Stomach (tissue), 9 donors: ENCODE measurements around the gene EMC9. TPM values are rescaled to one million over a fixed set of nuclear protein-coding genes. Genes with fewer than 3 reads are reported as not detected.

Experiments
- DNase-seq, 2 donors: peaks; one replicate each; pipeline versions ENCODE4 v3.0.0 to v3.0.0-alpha.2; 2013 to 2019
- H3K27ac ChIP-seq, 5 donors: fragments of 200-600 bp in 4 of 5; sonication (generic) in 4 of 5; one replicate each; pipeline ENCODE4 v1.5.1; 2013 to 2019; ENCODE audit warnings: mild to moderate bottlenecking in 1 of 5, moderate library complexity in 1 of 5
- H3K27me3 ChIP-seq, 3 donors: fragments of 200-600 bp; sonication (generic); one replicate each; pipeline ENCODE4 v1.5.1; 2017 to 2019; ENCODE audit warnings: mixed run types in 1 of 3
- H3K36me3 ChIP-seq, 4 donors: fragments of 200-600 bp; sonication (generic); 1 replicate in 3 of 4; 2 replicates in 1 of 4; pipeline ENCODE4 v1.5.1; 2016 to 2019
- H3K4me1 ChIP-seq, 4 donors: fragments of 200-600 bp; sonication (generic); one replicate each; pipeline ENCODE4 v1.5.1; 2016 to 2019
- H3K4me3 ChIP-seq, 4 donors: fragments of 200-600 bp; sonication (generic) in 3 of 4; one replicate each; pipeline ENCODE4 v1.5.1; 2016 to 2019; ENCODE audit warnings: mild to moderate bottlenecking in 1 of 4
- H3K9me3 ChIP-seq, 4 donors: fragments of 200-600 bp; sonication (generic); one replicate each; pipeline ENCODE4 v1.5.1; 2016 to 2019
- CTCF ChIP-seq, 7 experiments: fragments of 450-650 bp in 4 of 7; fragments of 200-600 bp in 3 of 7; sonication (generic) in 3 of 7; IDR thresholded peaks; one replicate each; pipeline ENCODE4 v1.5.1; 2016 to 2019; ENCODE audit warnings: antibody characterized with exemption in 7 of 7, control low read depth in 2 of 7, mild to moderate bottlenecking in 1 of 7
- EP300 ChIP-seq: sonication (generic); formaldehyde crosslinking; IDR thresholded peaks from one replicate; pipeline ENCODE4 v1.6.1; 2017; ENCODE audit warnings: antibody characterized with exemption
- POLR2A ChIP-seq, 4 donors: fragments of 450-650 bp; IDR thresholded peaks; one replicate each; pipeline ENCODE4 v1.6.1; 2016; ENCODE audit warnings: antibody characterized with exemption in 4 of 4, control low read depth in 2 of 4, mild to moderate bottlenecking in 1 of 4, moderate library complexity in 1 of 4
- POLR2AphosphoS5 ChIP-seq, 3 donors: sonication (generic); formaldehyde crosslinking; IDR thresholded peaks; one replicate each; pipeline ENCODE4 v1.6.1; 2016; ENCODE audit warnings: antibody characterized with exemption in 3 of 3
- WGBS, 5 donors: extraction: QIAGEN DNeasy Blood & Tissue Kit in 3 of 5; methylation state at CpG; one replicate each; pipeline versions ENCODE4 v1.1.5 to v1.1.7; 2013 to 2018; 5-methylcytosine and 5-hydroxymethylcytosine counted together
- intact Hi-C: fragments of 100-400 bp; cut with DNase I; formaldehyde crosslinking; loops from one replicate; pipeline ENCODE4 v1.15.1; 2023; ENCODE audit warnings: low total_unique reads
- polyA plus RNA-seq, 3 donors: library from polyadenylated mRNA; stranded (reverse); fragments of 200-250 nt; gene quantifications; one replicate each; pipeline ENCODE4 v1.2.3, GENCODE V29; 2013
- total RNA-seq, 5 donors: library from RNA; depleted of rRNA; stranded (reverse); fragments of >200 nt; gene quantifications; one replicate each; pipeline versions ENCODE4 v1.1.0 to v1.2.3, GENCODE V29; 2014 to 2016
- donor health status: healthy with polysubstance abuse.
- donor health status: Bipolar disorder and iron deficiency.
- donor health status: healthy.

Gene EMC9
- total and polyA plus RNA-seq, 8 donors, result 1.3 to 59.6 (median 18.7) TPM

- intact Hi-C loops, result no loop called here
- H3K4me1 ChIP-seq, result peaks cover 16 to 56% (median 38%) of the 10 kb centered on the region in 4 donors
These were observed 47.6 kb upstream of the EMC9 start for GRCh38 chr14:24189059-24189375.

DNA sequence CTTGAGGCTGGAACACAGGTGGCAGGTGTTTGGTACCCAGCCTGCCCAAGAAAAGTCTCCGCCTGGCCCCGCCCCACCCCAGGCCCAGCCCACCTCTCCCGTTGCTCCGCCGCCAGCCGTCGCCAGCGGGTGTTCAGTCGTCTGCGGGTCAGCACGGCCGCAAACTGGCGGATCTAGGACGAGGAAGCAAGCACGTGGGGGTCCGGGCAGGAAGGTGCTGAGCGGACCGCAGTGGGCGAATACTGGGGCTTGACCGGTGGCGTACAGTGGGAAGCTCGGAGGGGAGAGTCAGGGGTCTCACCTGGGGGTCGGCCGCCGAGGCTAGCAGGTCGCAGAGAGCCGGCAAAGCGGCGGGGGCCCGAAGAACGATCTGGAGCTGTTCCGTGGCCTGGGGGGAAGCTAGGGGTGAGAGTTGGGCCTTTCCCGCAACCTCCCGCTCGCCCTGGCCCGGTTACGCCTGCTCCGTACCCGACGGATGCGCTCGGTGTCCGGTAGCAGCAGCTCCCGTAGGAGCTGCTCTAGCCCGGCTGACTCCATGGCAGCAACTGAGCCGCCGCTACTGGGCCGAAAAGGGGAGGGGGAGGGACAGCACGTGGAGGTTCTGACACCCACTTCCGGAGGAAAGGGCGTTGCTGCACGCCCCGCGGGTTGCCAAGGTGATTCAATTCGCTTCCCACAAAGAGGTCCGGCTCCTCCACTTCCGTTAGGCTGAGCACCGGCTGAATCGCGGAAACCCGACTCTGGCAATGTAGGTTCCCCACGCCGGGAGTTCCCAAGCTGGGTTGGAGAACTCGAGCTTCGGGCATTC lies 47.1 kb upstream of the EMC9 start, which contains the start of gene IPO4:
TSS of gene IPO4 (minus strand) at position 566 of the 808 bp plus-strand sequence. CDS start at position 537, 29 bp downstream.
- 0 to 1% (median 1%) methylated on average over 37 to 65 of the region's 65 CpGs for WGBS, 5 donors
- H3K27me3 ChIP-seq, result no peaks in the 10 kb centered on the region

More at GRCh38 chr14:24189059-24189375, 47.6 kb upstream of the EMC9 start:
- H3K9me3 ChIP-seq, result no peaks in the 10 kb centered on the region
- peak overlapping the region in 3 of 4 donors; percentile 69 to 96 (median 87) for H3K4me3 ChIP-seq
- DNase-seq, result no peak
- H3K36me3 ChIP-seq, result peaks cover 28 to 72% (median 64%) of the 10 kb centered on the region in 4 donors
- TF ChIP-seq POLR2A (IDR thresholded peaks at IDR 0.05), result no peak
- TF ChIP-seq EP300, result no peak
- TF ChIP-seq CTCF (IDR thresholded peaks at IDR 0.05), result no peak
- TF ChIP-seq POLR2AphosphoS5 (IDR thresholded peaks at IDR 0.05), result no peak
- no peaks in the 10 kb centered on the region for H3K27me3 ChIP-seq
- whole genome bisulfite sequencing, 5 donors, result 0 to 4% (median 1%) methylated on average over 3 of the region's 3 CpGs
- peak overlapping the region in 4 of 5 donors; percentile 39 to 87 (median 84) for H3K27ac ChIP-seq

DNA sequence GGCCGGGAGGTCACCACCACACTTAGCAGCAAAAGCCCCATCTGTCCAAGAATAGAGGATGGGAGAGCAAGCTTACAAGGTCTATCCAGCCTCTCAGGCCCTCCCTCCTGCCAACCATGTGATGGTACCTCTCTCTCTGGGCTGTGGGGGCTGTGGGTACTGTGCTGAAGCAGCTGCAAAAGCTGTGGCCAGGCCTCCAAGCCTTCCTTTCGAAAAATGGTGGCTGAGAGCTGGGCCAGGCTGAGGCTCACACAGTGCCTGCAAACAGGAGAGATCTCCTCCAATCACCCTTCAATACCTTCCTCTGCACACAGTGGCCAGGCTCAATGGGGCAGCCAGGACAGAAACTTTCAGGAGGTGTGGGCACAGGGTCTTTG lies 46.1 kb upstream of the EMC9 start:
- H3K4me1 ChIP-seq, result peaks cover 13 to 44% (median 31%) of the 10 kb centered on the region in 4 donors
- peak overlapping the region in 3 of 5 donors; percentile 83 to 87 (median 86) for H3K27ac ChIP-seq
- TF ChIP-seq POLR2AphosphoS5 (IDR thresholded peaks at IDR 0.05) (no peak), POLR2A (IDR thresholded peaks at IDR 0.05) (no peak), EP300 (no peak), CTCF (IDR thresholded peaks at IDR 0.05) (no peak)
- intact Hi-C loops, result no loop called here
- peaks cover 41 to 78% (median 71%) of the 10 kb centered on the region in 4 donors for H3K36me3 ChIP-seq
- H3K9me3 ChIP-seq, result no peaks in the 10 kb centered on the region
- no peak for DNase-seq
- H3K27me3 ChIP-seq, result no peaks in the 10 kb centered on the region
- WGBS, 5 donors, result 71 to 96% (median 84%) methylated on average over 1 to 2 of the region's 2 CpGs
- peak overlapping the region in 2 of 4 donors; percentile 87 to 96 for H3K4me3 ChIP-seq

More for the DNA sequence above, 47.1 kb upstream of the EMC9 start, which contains the start of gene IPO4:
- DNase-seq, result peak; percentile 95 to 98
- Histone ChIP-seq H3K36me3 (peaks cover 33 to 77% (median 70%) of the 10 kb centered on the region in 4 donors), H3K4me3 (peak within 1 kb of the TSS; percentile 69 to 96 (median 78)), H3K9me3 (no peaks in the 10 kb centered on the region), H3K27ac (peak within 1 kb of the TSS; percentile 68 to 87 (median 83)), H3K4me1 (peaks cover 13 to 52% (median 34%) of the 10 kb centered on the region in 4 donors)
- peak; percentile 31 for TF ChIP-seq EP300
- no peak for TF ChIP-seq POLR2A (IDR thresholded peaks at IDR 0.05)
- TF ChIP-seq CTCF (IDR thresholded peaks at IDR 0.05), result peak in 1 of 7 experiments; percentile 12
- peak; percentile 50 to 94 (median 86) for TF ChIP-seq POLR2AphosphoS5 (IDR thresholded peaks at IDR 0.05)
- intact Hi-C loops, result no loop called here

- Histone ChIP-seq H3K27me3 (no peaks in the 10 kb centered on the region), H3K9me3 (no peaks in the 10 kb centered on the region), H3K36me3 (peaks cover 46 to 78% (median 71%) of the 10 kb centered on the region in 4 donors), H3K4me1 (peaks cover 13 to 38% (median 26%) of the 10 kb centered on the region in 4 donors), H3K4me3 (peak overlapping the region in 1 of 4 donors; percentile 87), H3K27ac (no peak overlapping the region)
- 89 to 99% (median 93%) methylated on average over 7 to 10 of the region's 10 CpGs for WGBS, 5 donors
- DNase-seq, result no peak
- intact Hi-C loops, result no loop called here
- no peak for TF ChIP-seq EP300
- TF ChIP-seq POLR2AphosphoS5 (IDR thresholded peaks at IDR 0.05), result no peak
- TF ChIP-seq POLR2A (IDR thresholded peaks at IDR 0.05), result no peak
- TF ChIP-seq CTCF (IDR thresholded peaks at IDR 0.05), result no peak
These were observed 45.6 kb upstream of the EMC9 start for GRCh38 chr14:24186831-24187538.
